HepG2 (cell line): ENCODE data around the gene RAB27B. TPM values are rescaled to one million over a fixed set of nuclear protein-coding genes. Genes with fewer than 3 reads are reported as not detected.

Experiments used
- ATAC-seq: fragments of 200-7000 bp; cut with Tn5 transposase; 3 replicates; pipeline ENCODE4 v1.9.1; 2020; ENCODE audit warnings: mild to moderate bottlenecking, moderate library complexity
- BruUV-seq: library from RNA; stranded (reverse); fragments of 400-500 nt; replicated peaks from 2 replicates; lab custom pipeline; 2021; lab: Mats Ljungman, UMichigan
- CTCF ChIA-PET: fragments of 300-600 bp; formaldehyde crosslinking; extraction: SDS; loops from one replicate; lab custom pipeline; 2021; ENCODE audit warnings: low total read pairs, inconsistent platforms, low intra/inter-chr PET ratio; lab: Yijun Ruan, JAX
- POLR2A ChIA-PET: fragments of 350-600 bp; sonication (Branson Sonifier 250); formaldehyde crosslinking; loops from one replicate; lab custom pipeline; 2020; ENCODE audit warnings: antibody characterized with exemption, inconsistent platforms; lab: Yijun Ruan, JAX
- DNase-seq: peaks from one replicate; pipeline ENCODE4 v3.0.0-alpha.2; 2015; ENCODE audit warnings: low spot score
- FAIRE-seq: peaks from 3 replicates; lab custom pipeline; 2011; peaks lifted over from hg19 to GRCh38; lab: Jason Lieb, UNC
- H2AFZ ChIP-seq: one replicate; pipeline ENCODE4 v1.6.1; 2011; ENCODE audit warnings: low read length, inconsistent platforms
- H3K27ac ChIP-seq: fragments of 300-600 bp; 3 replicates; pipeline ENCODE4 v1.8.0; 2011; ENCODE audit warnings: mixed run types, mild to moderate bottlenecking, mixed read lengths, low read length, inconsistent platforms; ENCODE audit not compliant: insufficient read depth; ENCODE audit errors: extremely low read length
- H3K27me3 ChIP-seq, 2 experiments: fragments of 200-600 bp in 1 of 2; 2 replicates in 1 of 2; 3 replicates in 1 of 2; pipeline versions ENCODE4 v1.6.0 to v1.8.0; 2011; ENCODE audit warnings: low read length in 2 of 2, mild to moderate bottlenecking in 2 of 2, moderate library complexity in 2 of 2, inconsistent platforms in 1 of 2; ENCODE audit not compliant: insufficient read depth in 2 of 2, control insufficient read depth in 1 of 2
- H3K36me3 ChIP-seq, 2 experiments: fragments of 200-600 bp in 1 of 2; replicated peaks in 1 of 2; 2 replicates in 1 of 2; 3 replicates in 1 of 2; pipeline versions ENCODE4 v1.5.1 to v1.8.0; 2011; ENCODE audit warnings: low read length in 2 of 2, inconsistent platforms in 1 of 2; ENCODE audit not compliant: insufficient read depth in 2 of 2, control insufficient read depth in 1 of 2
- H3K4me1 ChIP-seq: 2 replicates; pipeline ENCODE4 v1.5.1; 2012; ENCODE audit warnings: low read length, inconsistent platforms; ENCODE audit not compliant: insufficient read depth
- H3K4me2 ChIP-seq: 2 replicates; pipeline ENCODE4 v1.6.0; 2011; ENCODE audit warnings: low read depth, low read length, inconsistent platforms
- H3K4me3 ChIP-seq, 3 experiments: fragments of 200-600 bp in 1 of 3; sonication (generic), shearing (Covaris generic) in 1 of 3; replicated peaks in 1 of 3; 2 replicates each; pipeline ENCODE4 v1.5.1; 2011 to 2016; ENCODE audit warnings: low read length in 3 of 3, inconsistent platforms in 2 of 3, low read depth in 2 of 3, mild to moderate bottlenecking in 2 of 3, control low read depth in 1 of 3, mixed read lengths in 1 of 3; ENCODE audit not compliant: insufficient read depth in 1 of 3
- H3K79me2 ChIP-seq: one replicate; pipeline ENCODE4 v1.6.1; 2011; ENCODE audit warnings: low read length, inconsistent platforms; ENCODE audit not compliant: insufficient read depth
- H3K9ac ChIP-seq: 2 replicates; pipeline ENCODE4 v1.6.0; 2011; ENCODE audit warnings: mild to moderate bottlenecking, low read depth, low read length, inconsistent platforms; ENCODE audit not compliant: insufficient read depth
- H3K9me3 ChIP-seq: 2 replicates; pipeline ENCODE4 v1.5.1; 2012; ENCODE audit warnings: mild to moderate bottlenecking, low read length
- H4K20me1 ChIP-seq: 2 replicates; pipeline ENCODE4 v1.6.0; 2011; ENCODE audit warnings: inconsistent platforms, mild to moderate bottlenecking, low read length, moderate library complexity; ENCODE audit not compliant: insufficient read depth
- ATF7 ChIP-seq, 2 experiments: fragments of 450-650 bp in 1 of 2; sonication (generic) in 1 of 2; formaldehyde crosslinking in 1 of 2; IDR thresholded peaks; 2 replicates each; pipeline versions ENCODE4 v1.4.0 to v1.6.1; 2016 to 2020; ENCODE audit warnings: antibody characterized with exemption in 1 of 2, mild to moderate bottlenecking in 1 of 2, missing genetic modification reagents in 1 of 2
- SCMH1 ChIP-seq: sonication (generic); formaldehyde crosslinking; IDR thresholded peaks from 2 replicates; pipeline ENCODE4 v1.9.0; 2021; ENCODE audit warnings: missing genetic modification reagents, mild to moderate bottlenecking, borderline replicate concordance
- STAG1 ChIP-seq: sonication (generic); formaldehyde crosslinking; IDR thresholded peaks from 2 replicates; pipeline ENCODE4 v1.4.0; 2020; ENCODE audit warnings: missing genetic modification reagents
- TBL1XR1 ChIP-seq: fragments of 150-350 bp; IDR thresholded peaks from 2 replicates; pipeline ENCODE4 v1.6.1; 2014; ENCODE audit warnings: borderline replicate concordance, low read length; ENCODE audit not compliant: partially characterized antibody
- ZNF282 ChIP-seq: fragments of 450-650 bp; IDR thresholded peaks from 2 replicates; pipeline ENCODE4 v1.6.1; 2018; ENCODE audit not compliant: partially characterized antibody
- ZNF333 ChIP-seq: sonication (generic); formaldehyde crosslinking; IDR thresholded peaks from 2 replicates; pipeline ENCODE4 v1.4.0; 2020; ENCODE audit warnings: mild to moderate bottlenecking, missing genetic modification reagents, borderline replicate concordance
- ZNF605 ChIP-seq: sonication (generic); formaldehyde crosslinking; IDR thresholded peaks from 2 replicates; pipeline ENCODE4 v1.8.0; 2022; ENCODE audit warnings: mild to moderate bottlenecking, missing genetic modification reagents
- ZNF710 ChIP-seq: sonication (generic); formaldehyde crosslinking; IDR thresholded peaks from 2 replicates; pipeline ENCODE4 v1.5.0; 2020; ENCODE audit warnings: mild to moderate bottlenecking, missing genetic modification reagents, borderline replicate concordance
- WGBS: methylation state at CpG from one replicate; pipeline ENCODE4 v1.1.6; 2017; ENCODE audit warnings: low lambda C conversion rate; 5-methylcytosine and 5-hydroxymethylcytosine counted together
- in situ Hi-C: cut with HindIII; loops from 2 replicates; pipeline ENCODE4 v1.10.0; 2017; ENCODE audit warnings: low pct_unique_long_range_greater_than_20kb; ENCODE audit not compliant: extremely low pct_ligation_motif_present
- intact Hi-C: fragments of 100-400 bp; cut with micrococcal nuclease; formaldehyde crosslinking; loops from one replicate; pipeline ENCODE4 v1.10.0; 2022; ENCODE audit not compliant: unreplicated experiment
- polyA plus RNA-seq, 8 experiments: library from polyadenylated mRNA; depleted of rRNA in 3 of 8; stranded (reverse) in 7 of 8; unstranded in 1 of 8; fragments of >200 nt; fragmentation: Illumina TruSeq in 4 of 8; extraction: Trizol in 4 of 8; gene quantifications; 2 replicates each; pipeline versions ENCODE4 v1.2.1 to v1.2.3, GENCODE V29; 2011 to 2016; ENCODE audit warnings: low read depth in 4 of 8, missing spikeins in 1 of 8, mixed read lengths in 1 of 8; ENCODE audit not compliant: insufficient read depth in 1 of 8
- total RNA-seq, 5 experiments: library from RNA; depleted of rRNA; stranded (reverse); fragments of >200 nt; fragmentation: Illumina TruSeq; extraction: Trizol; gene quantifications; 2 replicates each; pipeline ENCODE4 v1.2.3, GENCODE V29; 2016; ENCODE audit warnings: low read depth in 1 of 5

The RAB27B gene
- total and polyA plus RNA-seq, 2 of the 13 experiments (the other 11 are each of a cell fraction or from before 2014, with no cell fraction given): not detected

GRCh38 chr18:54919412-54919811, 91.1 kb downstream of the RAB27B start:
- FAIRE-seq: no peak
- no peak for ATAC-seq
- intact Hi-C loops: no loop called here
- no peak overlapping the region for H3K4me2 ChIP-seq
- WGBS: 94% methylated on average over 6 of the region's 6 CpGs
- 0 out of 5 replicates have a peak, but pooled peaks cover 0 to 2% of the 10 kb centered on the region in 2 experiments for H3K36me3 ChIP-seq
- CTCF ChIA-PET: no interaction called here
- peaks cover 16% of the 10 kb centered on the region for H3K4me1 ChIP-seq
- no peak overlapping the region for H3K4me3 ChIP-seq
- no peaks in the 10 kb centered on the region for H3K27me3 ChIP-seq
- in situ Hi-C loops: no loop called here
- no peak for TF ChIP-seq STAG1 (CRISPR knock-in tag)
- TF ChIP-seq ZNF282: no peak
- no peak for TF ChIP-seq ATF7 (IDR thresholded peaks at IDR 0.05)
- TF ChIP-seq ATF7 (CRISPR knock-in tag; IDR thresholded peaks at IDR 0.05): no peak
- no peak for TF ChIP-seq TBL1XR1
- no peak for TF ChIP-seq ZNF710
- no peak for TF ChIP-seq ZNF605 (CRISPR knock-in tag)
- TF ChIP-seq SCMH1 (CRISPR knock-in tag): no peak
- TF ChIP-seq ZNF333 (CRISPR knock-in tag): no peak
- no peak for DNase-seq
- no peaks in the 10 kb centered on the region for H3K79me2 ChIP-seq
- no peaks in the 10 kb centered on the region for H3K9me3 ChIP-seq
- no peak overlapping the region for H3K27ac ChIP-seq
- POLR2A ChIA-PET: no interaction called here
- H3K9ac ChIP-seq: no peak overlapping the region
- no peaks in the 10 kb centered on the region for H4K20me1 ChIP-seq
- H2AFZ ChIP-seq: no peak overlapping the region
- BruUV-seq: no TSS peak
